Natural killer cell (primary cell): Measurements from ENCODE around the gene ZNF777. TPM values are rescaled to one million over a fixed set of nuclear protein-coding genes. Genes with fewer than 3 reads are reported as not detected.

Experiments used
- ATAC-seq, 3 donors: fragments of 150-1000 bp in 2 of 3; fragments of 200-7000 bp in 1 of 3; cut with Tn5 transposase; 1 replicate in 1 of 3; 2 replicates in 2 of 3; pipeline ENCODE4 v1.10.0; 2021; ENCODE audit warnings: mild to moderate bottlenecking in 2 of 3, moderate library complexity in 2 of 3
- DNase-seq, 2 donors: peaks; one replicate each; pipeline versions ENCODE4 v3.0.0 to v3.0.0-alpha.2; 2013 to 2021; ENCODE audit warnings: mixed read lengths in 1 of 2
- H3K27ac ChIP-seq: one replicate; pipeline ENCODE4 v1.5.1; 2013; ENCODE audit warnings: mild to moderate bottlenecking, low read length
- H3K27me3 ChIP-seq: one replicate; pipeline ENCODE4 v1.6.1; 2013; ENCODE audit warnings: low read length; ENCODE audit not compliant: control insufficient read depth, insufficient read depth
- H3K36me3 ChIP-seq: one replicate; pipeline ENCODE4 v1.6.1; 2013; ENCODE audit warnings: low read length; ENCODE audit not compliant: control insufficient read depth, insufficient read depth
- H3K4me1 ChIP-seq: one replicate; pipeline ENCODE4 v1.6.1; 2013; ENCODE audit warnings: low read length; ENCODE audit not compliant: control insufficient read depth, insufficient read depth
- H3K4me3 ChIP-seq: one replicate; pipeline ENCODE4 v1.5.1; 2013; ENCODE audit warnings: low read length
- H3K9me3 ChIP-seq: one replicate; pipeline ENCODE4 v1.6.1; 2013; ENCODE audit warnings: low read length; ENCODE audit not compliant: control insufficient read depth, insufficient read depth
- H3K27ac Mint-ChIP-seq, 2 donors: one replicate each; pipeline ENCODE4 v1.8.0; 2022; ENCODE audit warnings: mild to moderate bottlenecking in 2 of 2, mixed read lengths in 2 of 2, moderate library complexity in 1 of 2
- H3K27me3 Mint-ChIP-seq, 2 donors: one replicate each; pipeline ENCODE4 v1.8.0; 2022; ENCODE audit warnings: low read depth in 2 of 2, mixed read lengths in 2 of 2
- H3K36me3 Mint-ChIP-seq: one replicate; pipeline ENCODE4 v1.8.0; 2022; ENCODE audit warnings: mixed read lengths
- H3K4me1 Mint-ChIP-seq, 2 donors: one replicate each; pipeline ENCODE4 v1.8.0; 2022; ENCODE audit warnings: mixed read lengths in 2 of 2
- H3K4me3 Mint-ChIP-seq: one replicate; pipeline ENCODE4 v1.8.0; 2022; ENCODE audit warnings: mild to moderate bottlenecking, moderate library complexity, mixed read lengths
- H3K9me3 Mint-ChIP-seq, 2 donors: one replicate each; pipeline ENCODE4 v1.8.0; 2022; ENCODE audit warnings: mixed read lengths in 2 of 2
- CTCF ChIP-seq: fragments of 200-600 bp; IDR thresholded peaks from one replicate; pipeline ENCODE4 v1.8.0; 2022; ENCODE audit warnings: antibody characterized with exemption
- WGBS: methylation state at CpG from one replicate; pipeline ENCODE4 v1.1.7; 2013; ENCODE audit warnings: missing lambda C conversion rate; ENCODE audit not compliant: insufficient coverage; 5-methylcytosine and 5-hydroxymethylcytosine counted together
- intact Hi-C: fragments of 100-400 bp; cut with micrococcal nuclease; formaldehyde crosslinking; loops from one replicate; pipeline ENCODE4 v1.14.2; 2022
- total RNA-seq, 4 donors: library from RNA; stranded (reverse); fragments of 120-200 nt in 1 of 4; gene quantifications; one replicate each; pipeline versions ENCODE4 v1.2.3 to v1.2.4, GENCODE V29; 2013 to 2022

Gene ZNF777
- total RNA-seq, 3 donors from 2014 or later (not counting 1 experiment from before 2014, with no cell fraction given) = 14.6 to 18.2 (median 17.2) TPM

DNA sequence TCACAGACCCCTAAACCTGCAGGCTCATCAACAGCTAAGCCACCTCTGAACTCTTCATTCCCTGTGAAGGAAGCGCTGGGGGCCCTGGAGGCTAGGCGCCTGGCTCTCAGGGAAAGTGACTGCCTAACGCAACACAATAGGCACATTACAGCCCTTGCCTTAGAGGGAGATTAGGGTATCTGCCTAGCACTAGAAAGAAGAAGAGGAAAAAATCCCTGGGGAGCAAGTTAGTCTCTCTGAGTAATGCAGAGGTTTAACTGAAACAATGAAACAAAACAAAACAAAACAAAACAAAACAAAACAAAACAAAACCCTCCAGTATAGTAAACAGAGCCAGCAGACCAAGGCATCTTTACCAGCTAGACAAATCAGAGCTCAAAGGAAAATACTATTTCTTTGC lies 2.6 kb downstream of the ZNF777 start:
- 100% methylated on average over 3 of the region's 3 CpGs for WGBS
- DNase-seq (no peak), ATAC-seq (no peak)
- Histone ChIP-seq H3K27me3 (peaks cover 4% of the 10 kb centered on the region), H3K27ac (no peak overlapping the region), H3K9me3 (no peaks in the 10 kb centered on the region), H3K4me3 (no peak overlapping the region), H3K4me1 (peaks cover 15% of the 10 kb centered on the region), H3K36me3 (peaks cover 25% of the 10 kb centered on the region)
- TF ChIP-seq CTCF = no peak
- Mint-ChIP-seq H3K27me3 (peaks cover 7% of the 10 kb centered on the region in 2 donors), H3K27ac (peak overlapping the region in 1 of 2 donors; percentile 41), H3K9me3 (no peaks in the 10 kb centered on the region), H3K4me1 (peaks cover 30 to 38% of the 10 kb centered on the region in 2 donors), H3K36me3 (no peaks in the 10 kb centered on the region), H3K4me3 (peak overlapping the region; percentile 83)
- intact Hi-C loops = no loop called here

DNA sequence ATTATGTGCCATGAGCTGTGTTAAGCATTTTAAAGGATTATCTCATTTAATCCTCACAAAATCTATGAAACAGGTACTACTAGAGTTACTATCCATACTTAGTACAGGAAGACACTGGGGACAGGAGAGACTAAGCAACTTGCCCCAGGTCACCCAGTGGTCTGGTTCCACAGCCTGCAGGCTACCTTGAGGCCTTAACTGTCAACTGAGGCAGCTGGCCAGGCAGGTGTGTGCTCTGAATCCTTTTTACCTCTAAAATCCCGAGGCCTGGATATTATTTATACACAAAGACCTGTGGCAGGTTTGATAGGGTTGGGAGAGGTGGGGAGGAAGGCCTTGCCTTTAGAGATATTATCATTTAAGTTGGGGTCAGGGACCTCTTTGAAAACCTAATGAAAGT lies 3.1 kb downstream of the ZNF777 start:
- Histone ChIP-seq H3K36me3 (peaks cover 27% of the 10 kb centered on the region), H3K27ac (no peak overlapping the region), H3K4me1 (peaks cover 15% of the 10 kb centered on the region), H3K4me3 (no peak overlapping the region), H3K27me3 (peaks cover 2% of the 10 kb centered on the region), H3K9me3 (no peaks in the 10 kb centered on the region)
- 100% methylated on average over 1 of the region's 1 CpG for WGBS
- Mint-ChIP-seq H3K4me1 (peaks cover 30 to 38% of the 10 kb centered on the region in 2 donors), H3K27me3 (peaks cover 7% of the 10 kb centered on the region in 2 donors), H3K9me3 (no peaks in the 10 kb centered on the region), H3K36me3 (no peaks in the 10 kb centered on the region), H3K27ac (no peak overlapping the region), H3K4me3 (peak overlapping the region; percentile 42)
- DNase-seq = no peak
- no peak for ATAC-seq
- intact Hi-C loops = no loop called here
- no peak for TF ChIP-seq CTCF

- Histone ChIP-seq H3K36me3 (peaks cover 30% of the 10 kb centered on the region), H3K27ac (no peak overlapping the region), H3K4me1 (peaks cover 15% of the 10 kb centered on the region), H3K4me3 (no peak overlapping the region), H3K27me3 (no peaks in the 10 kb centered on the region), H3K9me3 (no peaks in the 10 kb centered on the region)
- peaks cover 0 to 3% of the 10 kb centered on the region in 2 donors for H3K27me3 Mint-ChIP-seq
- 91% methylated on average over 10 of the region's 11 CpGs for WGBS
- intact Hi-C loops = no loop called here
- H3K4me3 Mint-ChIP-seq = peak overlapping the region; percentile 45
- H3K4me1 Mint-ChIP-seq = peaks cover 30 to 38% of the 10 kb centered on the region in 2 donors
- no peak for ATAC-seq
- no peak for TF ChIP-seq CTCF
- no peaks in the 10 kb centered on the region for H3K9me3 Mint-ChIP-seq
- no peak overlapping the region for H3K27ac Mint-ChIP-seq
- H3K36me3 Mint-ChIP-seq = no peaks in the 10 kb centered on the region
- no peak for DNase-seq
Measured at GRCh38 chr7:149456506-149457421, 4.1 kb downstream of the ZNF777 start.
